H1 (cell line): ENCODE data around the gene SPTLC3. TPM values are rescaled to one million over a fixed set of nuclear protein-coding genes. Genes with fewer than 3 reads are reported as not detected.

ENCODE experiments used
- CTCF ChIA-PET: fragments of 300-600 bp; sonication (Branson Sonifier 250); formaldehyde crosslinking; loops from one replicate; lab custom pipeline; 2021; ENCODE audit not compliant: partially characterized antibody; lab: Charles Lee
- POLR2A ChIA-PET: fragments of 300-600 bp; sonication (Branson Sonifier 250); formaldehyde crosslinking; loops from one replicate; lab custom pipeline; 2021; ENCODE audit warnings: inconsistent platforms; ENCODE audit not compliant: partially characterized antibody; lab: Charles Lee
- DNase-seq, 2 experiments: peaks; one replicate each; pipeline versions ENCODE4 v3.0.0 to v3.0.0-alpha.2; 2010 to 2022; ENCODE audit warnings: low spot score in 2 of 2, low read depth in 1 of 2, mixed read lengths in 1 of 2
- FAIRE-seq: peaks from 2 replicates; lab custom pipeline; 2011; peaks lifted over from hg19 to GRCh38; lab: Jason Lieb, UNC
- H2AFZ ChIP-seq: 2 replicates; pipeline ENCODE4 v1.8.1; 2012; ENCODE audit warnings: low read length, inconsistent platforms
- H2AK5ac ChIP-seq: 2 replicates; pipeline ENCODE4 v1.6.1; 2013; ENCODE audit warnings: low read depth, low read length
- H2BK120ac ChIP-seq: replicated peaks from 2 replicates; pipeline ENCODE3; 2013; ENCODE audit warnings: low read depth, low read length, inconsistent platforms
- H2BK12ac ChIP-seq: 2 replicates; pipeline ENCODE4 v1.6.1; 2013; ENCODE audit warnings: low read depth, low read length
- H2BK15ac ChIP-seq: 2 replicates; pipeline ENCODE4 v1.6.1; 2013; ENCODE audit warnings: low read length
- H2BK20ac ChIP-seq: 2 replicates; pipeline ENCODE4 v1.6.1; 2013; ENCODE audit warnings: low read length
- H2BK5ac ChIP-seq: 2 replicates; pipeline ENCODE4 v1.6.1; 2013; ENCODE audit warnings: low read depth, low read length
- H3K14ac ChIP-seq: 2 replicates; pipeline ENCODE4 v1.6.1; 2013; ENCODE audit warnings: inconsistent platforms; ENCODE audit not compliant: insufficient read length
- H3K18ac ChIP-seq: 2 replicates; pipeline ENCODE4 v1.6.1; 2013; ENCODE audit warnings: low read length; ENCODE audit errors: extremely low read depth
- H3K23ac ChIP-seq: 2 replicates; pipeline ENCODE4 v1.6.1; 2013; ENCODE audit warnings: inconsistent platforms; ENCODE audit not compliant: insufficient read length
- H3K23me2 ChIP-seq: 2 replicates; pipeline ENCODE4 v1.6.1; 2013; ENCODE audit warnings: low read depth, low read length
- H3K27ac ChIP-seq: 2 replicates; pipeline ENCODE4 v1.6.1; 2011; ENCODE audit warnings: low read depth, low read length, inconsistent platforms
- H3K27me3 ChIP-seq, 4 experiments: replicated peaks in 1 of 4; 1 replicate in 1 of 4; 2 replicates in 3 of 4; pipeline versions ENCODE4 v1.6.1 to v1.8.1; 2011 to 2013; ENCODE audit warnings: low read length in 3 of 4, mild to moderate bottlenecking in 3 of 4, inconsistent platforms in 2 of 4, mixed read lengths in 2 of 4, moderate library complexity in 1 of 4; ENCODE audit not compliant: control insufficient read depth in 3 of 4, insufficient read depth in 3 of 4; ENCODE audit errors: extremely low read depth in 1 of 4
- H3K36me3 ChIP-seq, 4 experiments: 2 replicates each; pipeline versions ENCODE4 v1.6.1 to v1.8.1; 2011 to 2013; ENCODE audit warnings: mild to moderate bottlenecking in 4 of 4, low read length in 3 of 4, moderate library complexity in 2 of 4, control low read depth in 1 of 4, inconsistent platforms in 1 of 4; ENCODE audit not compliant: insufficient read depth in 4 of 4, control insufficient read depth in 2 of 4
- H3K4ac ChIP-seq: replicated peaks from 2 replicates; pipeline ENCODE3; 2013; ENCODE audit warnings: low read length, low read depth, mixed read lengths, inconsistent platforms; ENCODE audit not compliant: insufficient read length
- H3K4me1 ChIP-seq, 4 experiments: replicated peaks in 1 of 4; 1 replicate in 1 of 4; 2 replicates in 3 of 4; pipeline versions ENCODE4 v1.6.1 to v1.8.1; 2011 to 2013; ENCODE audit warnings: low read length in 3 of 4, inconsistent platforms in 2 of 4, mixed read lengths in 1 of 4; ENCODE audit not compliant: insufficient read depth in 4 of 4, control insufficient read depth in 3 of 4
- H3K4me2 ChIP-seq, 2 experiments: 2 replicates each; pipeline versions ENCODE4 v1.6.1 to v1.8.1; 2011 to 2013; ENCODE audit warnings: low read depth in 2 of 2, low read length in 2 of 2, control low read depth in 1 of 2, inconsistent platforms in 1 of 2, mild to moderate bottlenecking in 1 of 2; ENCODE audit not compliant: insufficient read depth in 1 of 2
- H3K4me3 ChIP-seq, 4 experiments: fragments of 200-600, 300-600 bp in 1 of 4; sonication (generic), shearing (Covaris generic), sonication (Bioruptor Twin) in 1 of 4; 2 replicates each; pipeline versions ENCODE4 v1.5.1 to v1.8.1; 2011 to 2016; ENCODE audit warnings: low read length in 4 of 4, low read depth in 3 of 4, control low read depth in 2 of 4, inconsistent platforms in 2 of 4, mild to moderate bottlenecking in 2 of 4, mixed read lengths in 1 of 4, moderate library complexity in 1 of 4; ENCODE audit not compliant: insufficient read depth in 2 of 4; ENCODE audit errors: extremely low read depth in 1 of 4
- H3K56ac ChIP-seq: replicated peaks from 2 replicates; pipeline ENCODE3; 2013; ENCODE audit warnings: low read depth, mild to moderate bottlenecking, mixed read lengths, low read length, inconsistent platforms; ENCODE audit not compliant: insufficient read length
- H3K79me1 ChIP-seq: 2 replicates; pipeline ENCODE4 v1.6.1; 2013; ENCODE audit warnings: low read depth, low read length, control low read depth
- H3K79me2 ChIP-seq, 2 experiments: 2 replicates each; pipeline versions ENCODE4 v1.6.1 to v1.8.1; 2012 to 2013; ENCODE audit warnings: low read length in 2 of 2, mild to moderate bottlenecking in 2 of 2, inconsistent platforms in 1 of 2; ENCODE audit not compliant: insufficient read depth in 2 of 2, control insufficient read depth in 1 of 2
- H3K9ac ChIP-seq, 4 experiments: replicated peaks in 1 of 4; 1 replicate in 1 of 4; 2 replicates in 3 of 4; pipeline versions ENCODE4 v1.6.1 to v1.8.1; 2011 to 2013; ENCODE audit warnings: low read depth in 3 of 4, low read length in 3 of 4, control low read depth in 2 of 4, mild to moderate bottlenecking in 2 of 4, moderate library complexity in 2 of 4, inconsistent platforms in 1 of 4; ENCODE audit errors: extremely low read depth in 1 of 4
- H3K9me3 ChIP-seq, 2 experiments: 2 replicates each; pipeline versions ENCODE4 v1.6.1 to v1.8.1; 2012 to 2013; ENCODE audit warnings: mild to moderate bottlenecking in 2 of 2, moderate library complexity in 2 of 2, control low read depth in 1 of 2, inconsistent platforms in 1 of 2, low read depth in 1 of 2, low read length in 1 of 2, mixed read lengths in 1 of 2; ENCODE audit not compliant: insufficient read depth in 2 of 2
- H4K20me1 ChIP-seq, 2 experiments: replicated peaks in 1 of 2; 2 replicates each; pipeline versions ENCODE3 to v1.8.1; 2011 to 2013; ENCODE audit warnings: inconsistent platforms in 2 of 2, low read length in 2 of 2, mild to moderate bottlenecking in 1 of 2; ENCODE audit not compliant: insufficient read depth in 2 of 2, control insufficient read depth in 1 of 2
- H4K5ac ChIP-seq: 2 replicates; pipeline ENCODE4 v1.6.1; 2013; ENCODE audit warnings: low read length, low read depth, mixed read lengths, inconsistent platforms; ENCODE audit not compliant: insufficient read length
- H4K8ac ChIP-seq: 2 replicates; pipeline ENCODE4 v1.8.0; 2013; ENCODE audit warnings: mild to moderate bottlenecking, moderate library complexity, low read length, inconsistent platforms; ENCODE audit not compliant: insufficient read depth; ENCODE audit errors: extremely low read depth
- H4K91ac ChIP-seq: replicated peaks from 2 replicates; pipeline ENCODE3; 2013; ENCODE audit warnings: low read length, mixed read lengths, inconsistent platforms; ENCODE audit not compliant: insufficient read length
- CEBPB ChIP-seq: IDR thresholded peaks from 2 replicates; pipeline ENCODE4 v1.6.1; 2012; ENCODE audit warnings: low read depth, low read length
- CHD1 ChIP-seq: IDR thresholded peaks from 2 replicates; pipeline ENCODE4 v1.6.1; 2012; ENCODE audit warnings: low read depth, low read length, improper control_type of control experiment
- CHD2 ChIP-seq: IDR thresholded peaks from 2 replicates; pipeline ENCODE4 v1.6.1; 2012; ENCODE audit warnings: low read length, improper control_type of control experiment
- HDAC2 ChIP-seq, 2 experiments: fragments of 300-600 bp in 1 of 2; sonication (generic) in 1 of 2; IDR thresholded peaks; 2 replicates each; pipeline ENCODE4 v1.6.1; 2011 to 2012; ENCODE audit warnings: low read depth in 2 of 2, low read length in 2 of 2, mild to moderate bottlenecking in 2 of 2, moderate library complexity in 2 of 2, borderline replicate concordance in 1 of 2, inconsistent platforms in 1 of 2
- JUN ChIP-seq: IDR thresholded peaks from 2 replicates; pipeline ENCODE4 v1.6.1; 2011; ENCODE audit warnings: low read depth, mild to moderate bottlenecking, improper control_type of control experiment, low read length
- PHF8 ChIP-seq: fragments of 200-600 bp; sonication (generic); conservative IDR thresholded peaks from 2 replicates; pipeline ENCODE4 v1.7.1; 2012; ENCODE audit warnings: low read depth, mild to moderate bottlenecking, inconsistent platforms, low read length, moderate library complexity
- TAF1 ChIP-seq: IDR thresholded peaks from 2 replicates; pipeline ENCODE4 v1.6.1; 2011; ENCODE audit warnings: mild to moderate bottlenecking, low read depth, low read length
- WGBS, 2 experiments: shearing (Covaris generic) in 1 of 2; methylation state at CpG; one replicate each; pipeline versions ENCODE4 v1.1.6 to v1.1.7; 2013 to 2015; ENCODE audit warnings: low lambda C conversion rate in 2 of 2, mixed read lengths in 2 of 2, inconsistent platforms in 1 of 2, low coverage in 1 of 2, missing lambda C conversion rate in 1 of 2; ENCODE audit not compliant: insufficient replicate concordance in 2 of 2, insufficient coverage in 1 of 2, insufficient read length in 1 of 2; ENCODE audit errors: extremely low coverage in 1 of 2, missing lambda C conversion rate in 1 of 2; 5-methylcytosine and 5-hydroxymethylcytosine counted together
- polyA plus RNA-seq, 7 experiments: library from polyadenylated mRNA; depleted of rRNA in 3 of 7; stranded (reverse) in 5 of 7; unstranded in 2 of 7; fragments of >200 nt in 5 of 7; fragments of 200-250 nt in 2 of 7; gene quantifications; 1 replicate in 5 of 7; 2 replicates in 1 of 7; 4 replicates in 1 of 7; pipeline versions ENCODE4 v1.2.1 to v1.2.3, GENCODE V29; 2011 to 2013; ENCODE audit warnings: missing spikeins in 2 of 7, mixed read lengths in 2 of 7
- total RNA-seq: library from RNA; stranded (reverse); fragmentation: NEBNext Ultra II Directional; extraction: Animal tissue kit (Norgen Biotek cat#: 25700); gene quantifications from 2 replicates; pipeline ENCODE4 v1.2.1, GENCODE V29; 2021
- TF ChIP-seq, protein P1 (sequence below), 3 experiments: IDR thresholded peaks; 1 replicate in 2 of 3; 2 replicates in 1 of 3; pipeline versions ENCODE4 v1.5.1 to v1.6.1; 2011; ENCODE audit warnings: low read length in 3 of 3, mild to moderate bottlenecking in 3 of 3, inconsistent platforms in 2 of 3, low read depth in 1 of 3, moderate library complexity in 1 of 3; ENCODE audit not compliant: insufficient read depth in 1 of 3; ENCODE audit errors: control extremely low read depth in 1 of 3
- TF ChIP-seq, protein P2 (sequence below): IDR thresholded peaks from 2 replicates; pipeline ENCODE4 v1.6.1; 2011; ENCODE audit warnings: low read depth, mild to moderate bottlenecking, low read length; ENCODE audit not compliant: insufficient read depth
- TF ChIP-seq, protein P3 (sequence below): IDR thresholded peaks from 2 replicates; pipeline ENCODE4 v1.6.1; 2011; ENCODE audit warnings: low read length, improper control_type of control experiment

SPTLC3 gene
- total and polyA plus RNA-seq, 2 of the 8 experiments (the other 6 are each of a cell fraction or from before 2014, with no cell fraction given) = 0.23 to 0.82 TPM

DNA sequence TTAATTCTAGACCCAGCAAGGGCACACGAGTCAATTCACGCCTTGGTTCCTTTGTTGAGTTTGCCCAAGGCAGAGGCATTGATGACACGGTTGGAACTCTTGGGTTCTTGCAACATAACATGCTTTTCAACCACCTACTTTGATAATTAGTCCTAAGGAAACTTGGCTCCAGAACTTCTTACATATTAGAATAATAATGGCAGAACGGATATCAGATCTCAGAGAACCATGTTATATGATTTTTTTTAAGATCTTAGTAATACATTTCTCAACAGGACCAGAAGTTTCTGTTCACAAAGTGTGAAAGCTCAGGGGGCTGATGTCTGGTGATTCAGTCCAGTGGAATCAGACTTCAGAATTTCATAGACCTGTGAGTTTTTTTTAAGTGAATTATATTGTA, 19.2 kb downstream of the SPTLC3 start:
- no peaks in the 10 kb centered on the region; the same call in 1 of the 2 replicates for H3K23me2 ChIP-seq
- no peaks in the 10 kb centered on the region for H3K79me1 ChIP-seq
- DNase-seq (no peak), FAIRE-seq (no peak)
- H3K18ac ChIP-seq = no peak overlapping the region
- no peak overlapping the region for H2BK5ac ChIP-seq
- H4K5ac ChIP-seq = no peak overlapping the region
- H3K14ac ChIP-seq = no peak overlapping the region
- no peaks in the 10 kb centered on the region for H3K9me3 ChIP-seq
- H2AFZ ChIP-seq = no peak overlapping the region
- H3K4me2 ChIP-seq = no peak overlapping the region
- H3K9ac ChIP-seq = no peak overlapping the region
- no peak overlapping the region for H3K23ac ChIP-seq
- no peak overlapping the region for H2AK5ac ChIP-seq
- H2BK20ac ChIP-seq = no peak overlapping the region
- no peak overlapping the region for H2BK120ac ChIP-seq
- H4K8ac ChIP-seq = no peak overlapping the region
- no peak overlapping the region for H3K27ac ChIP-seq
- H3K79me2 ChIP-seq = no peaks in the 10 kb centered on the region
- no peak overlapping the region for H3K56ac ChIP-seq
- no peaks in the 10 kb centered on the region for H3K36me3 ChIP-seq
- H2BK12ac ChIP-seq = no peak overlapping the region
- H3K4me3 ChIP-seq = no peak overlapping the region
- no peak overlapping the region for H2BK15ac ChIP-seq
- 87% methylated on average over 4 of the region's 4 CpGs; no CpG with 5 or more reads in 1 of the 2 experiments for WGBS, 2 experiments
- CTCF ChIA-PET = interaction anchor here (0.6 to 0.7 kb wide), 2 partner anchors 53 to 894 kb away, joined by 3 read pairs; no protein-coding TSS in a partner anchor
- no peaks in the 10 kb centered on the region for H3K27me3 ChIP-seq
- no peaks in the 10 kb centered on the region for H4K20me1 ChIP-seq
- H3K4ac ChIP-seq = no peak overlapping the region
- H4K91ac ChIP-seq = no peak overlapping the region
- POLR2A ChIA-PET = no interaction called here
- H3K4me1 ChIP-seq = no peaks in the 10 kb centered on the region
- TF ChIP-seq, protein P1, sequence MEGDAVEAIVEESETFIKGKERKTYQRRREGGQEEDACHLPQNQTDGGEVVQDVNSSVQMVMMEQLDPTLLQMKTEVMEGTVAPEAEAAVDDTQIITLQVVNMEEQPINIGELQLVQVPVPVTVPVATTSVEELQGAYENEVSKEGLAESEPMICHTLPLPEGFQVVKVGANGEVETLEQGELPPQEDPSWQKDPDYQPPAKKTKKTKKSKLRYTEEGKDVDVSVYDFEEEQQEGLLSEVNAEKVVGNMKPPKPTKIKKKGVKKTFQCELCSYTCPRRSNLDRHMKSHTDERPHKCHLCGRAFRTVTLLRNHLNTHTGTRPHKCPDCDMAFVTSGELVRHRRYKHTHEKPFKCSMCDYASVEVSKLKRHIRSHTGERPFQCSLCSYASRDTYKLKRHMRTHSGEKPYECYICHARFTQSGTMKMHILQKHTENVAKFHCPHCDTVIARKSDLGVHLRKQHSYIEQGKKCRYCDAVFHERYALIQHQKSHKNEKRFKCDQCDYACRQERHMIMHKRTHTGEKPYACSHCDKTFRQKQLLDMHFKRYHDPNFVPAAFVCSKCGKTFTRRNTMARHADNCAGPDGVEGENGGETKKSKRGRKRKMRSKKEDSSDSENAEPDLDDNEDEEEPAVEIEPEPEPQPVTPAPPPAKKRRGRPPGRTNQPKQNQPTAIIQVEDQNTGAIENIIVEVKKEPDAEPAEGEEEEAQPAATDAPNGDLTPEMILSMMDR (IDR thresholded peaks at IDR 0.05; ENCODE audit: control extremely low read depth in 1 of 3, insufficient read depth in 1 of 3, low read depth in 1 of 3, low read length in 3 of 3) = no peak
- TF ChIP-seq, protein P2, sequence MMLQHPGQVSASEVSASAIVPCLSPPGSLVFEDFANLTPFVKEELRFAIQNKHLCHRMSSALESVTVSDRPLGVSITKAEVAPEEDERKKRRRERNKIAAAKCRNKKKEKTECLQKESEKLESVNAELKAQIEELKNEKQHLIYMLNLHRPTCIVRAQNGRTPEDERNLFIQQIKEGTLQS = no peak
- no peak for TF ChIP-seq CEBPB
- TF ChIP-seq, protein P3, sequence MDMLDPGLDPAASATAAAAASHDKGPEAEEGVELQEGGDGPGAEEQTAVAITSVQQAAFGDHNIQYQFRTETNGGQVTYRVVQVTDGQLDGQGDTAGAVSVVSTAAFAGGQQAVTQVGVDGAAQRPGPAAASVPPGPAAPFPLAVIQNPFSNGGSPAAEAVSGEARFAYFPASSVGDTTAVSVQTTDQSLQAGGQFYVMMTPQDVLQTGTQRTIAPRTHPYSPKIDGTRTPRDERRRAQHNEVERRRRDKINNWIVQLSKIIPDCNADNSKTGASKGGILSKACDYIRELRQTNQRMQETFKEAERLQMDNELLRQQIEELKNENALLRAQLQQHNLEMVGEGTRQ = no peak
- TF ChIP-seq HDAC2 (IDR thresholded peaks at IDR 0.05; ENCODE audit: borderline replicate concordance in 1 of 2, low read depth in 2 of 2, low read length in 2 of 2) = no peak
- no peak for TF ChIP-seq JUN
- no peak for TF ChIP-seq CHD2
- TF ChIP-seq TAF1 = no peak
- no peak for TF ChIP-seq CHD1
- no peak for TF ChIP-seq PHF8
